Stimulated activated CD8-positive, alpha-beta memory T cell treated with anti-CD3 and anti-CD28 coated beads, Interleukin-12 subunit alpha, Interleukin-12 subunit beta, amount 100 ng/mL, for 24 hours (primary cell): ENCODE measurements around the gene CDK5RAP3.
A peak's percentile ranks its signal among the peaks of the same experiment; 100 is the strongest.
"Not testable (repeated sequence)": the region's sequence is repeated elsewhere in the genome, so short reads cannot be mapped to it uniquely, and the experiment has no call there.

ENCODE experiments used
- DNase-seq: peaks from one replicate; pipeline ENCODE4 v3.0.0-alpha.2; 2020; ENCODE audit errors: extremely low read depth

The CDK5RAP3 gene, protein sequence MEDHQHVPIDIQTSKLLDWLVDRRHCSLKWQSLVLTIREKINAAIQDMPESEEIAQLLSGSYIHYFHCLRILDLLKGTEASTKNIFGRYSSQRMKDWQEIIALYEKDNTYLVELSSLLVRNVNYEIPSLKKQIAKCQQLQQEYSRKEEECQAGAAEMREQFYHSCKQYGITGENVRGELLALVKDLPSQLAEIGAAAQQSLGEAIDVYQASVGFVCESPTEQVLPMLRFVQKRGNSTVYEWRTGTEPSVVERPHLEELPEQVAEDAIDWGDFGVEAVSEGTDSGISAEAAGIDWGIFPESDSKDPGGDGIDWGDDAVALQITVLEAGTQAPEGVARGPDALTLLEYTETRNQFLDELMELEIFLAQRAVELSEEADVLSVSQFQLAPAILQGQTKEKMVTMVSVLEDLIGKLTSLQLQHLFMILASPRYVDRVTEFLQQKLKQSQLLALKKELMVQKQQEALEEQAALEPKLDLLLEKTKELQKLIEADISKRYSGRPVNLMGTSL

GRCh38 chr17:47970725-47971499 is at the start of gene CDK5RAP3:
Gene CDK5RAP3 (plus strand): TSS chr17:47971113. CDS start chr17:47971147, 34 bp downstream.
- DNase-seq: peak; percentile 98

GRCh38 chr17:47924785-47925677 is 45.9 kb upstream of the CDK5RAP3 start:
- DNase-seq: no peak

- DNase-seq: no peak
Measured at GRCh38 chr17:47925678-47925988, 45.3 kb upstream of the CDK5RAP3 start.

- DNase-seq: no peak
Measured at GRCh38 chr17:47927821-47928400, 43.0 kb upstream of the CDK5RAP3 start.

DNA sequence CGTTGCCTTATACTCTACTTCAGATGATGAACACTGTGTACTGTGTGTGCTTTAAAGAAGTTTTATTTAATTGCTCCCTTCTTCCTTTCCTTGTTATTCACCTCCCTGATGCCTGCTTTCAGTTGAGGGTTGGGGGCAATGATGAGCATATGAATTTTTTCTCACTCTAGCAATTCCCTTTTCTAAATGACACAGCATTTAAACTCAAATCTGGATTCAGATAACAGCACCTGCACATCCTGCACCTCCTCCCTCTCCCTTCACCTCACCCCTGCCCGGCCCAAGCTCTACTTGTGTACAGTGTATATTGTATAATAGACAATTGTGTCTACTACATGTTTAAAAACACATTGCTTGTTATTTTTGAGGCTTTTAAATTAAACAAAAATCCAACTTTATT is 42.5 kb upstream of the CDK5RAP3 start:
- no peak for DNase-seq

- DNase-seq: no peak
Measured at GRCh38 chr17:47929218-47930000, 41.5 kb upstream of the CDK5RAP3 start.

- DNase-seq: no peak
Measured at GRCh38 chr17:47931848-47932247, 39.1 kb upstream of the CDK5RAP3 start.

GRCh38 chr17:47934856-47935255 is 36.1 kb upstream of the CDK5RAP3 start:
- no peak for DNase-seq

DNA sequence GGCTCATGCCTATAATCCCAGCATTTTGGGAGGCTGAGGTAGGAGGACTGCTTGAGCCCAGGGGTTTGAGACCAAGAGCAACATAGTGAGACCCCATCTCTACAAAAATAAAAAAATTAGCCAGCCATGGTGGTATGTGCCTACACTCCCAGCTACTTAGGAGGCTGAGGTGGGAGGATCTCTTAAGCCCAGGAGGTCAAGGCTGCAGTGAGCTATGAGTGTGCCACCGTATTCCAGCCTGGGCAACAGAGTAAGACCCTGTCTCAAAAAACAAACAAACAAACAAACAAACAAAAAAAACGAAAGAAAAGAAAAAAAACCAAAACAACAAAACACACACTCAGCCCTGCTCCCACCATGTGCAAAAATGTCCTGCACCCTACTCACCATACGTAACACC is 35.4 kb upstream of the CDK5RAP3 start:
- DNase-seq: not testable (repeated sequence)

DNA sequence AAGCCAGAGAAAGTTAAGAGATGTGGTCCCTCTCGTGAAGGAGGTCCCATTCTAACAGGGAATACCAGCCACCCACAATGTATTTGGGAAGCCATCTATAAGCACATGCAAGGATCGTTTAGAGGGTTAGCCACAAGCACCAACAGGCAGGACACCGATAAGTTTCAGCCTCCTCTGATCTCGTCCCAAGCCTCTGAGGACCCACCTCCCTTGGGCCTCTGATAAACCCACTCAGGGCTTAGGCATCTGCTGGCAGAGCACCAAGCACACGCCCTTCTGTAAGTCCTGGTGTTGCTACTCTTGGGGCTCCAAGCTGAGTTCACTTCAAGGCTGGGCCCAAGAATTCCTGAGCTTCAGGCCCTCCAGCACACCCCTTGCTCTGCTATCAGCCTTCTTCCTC is 35.0 kb upstream of the CDK5RAP3 start:
- no peak for DNase-seq

DNA sequence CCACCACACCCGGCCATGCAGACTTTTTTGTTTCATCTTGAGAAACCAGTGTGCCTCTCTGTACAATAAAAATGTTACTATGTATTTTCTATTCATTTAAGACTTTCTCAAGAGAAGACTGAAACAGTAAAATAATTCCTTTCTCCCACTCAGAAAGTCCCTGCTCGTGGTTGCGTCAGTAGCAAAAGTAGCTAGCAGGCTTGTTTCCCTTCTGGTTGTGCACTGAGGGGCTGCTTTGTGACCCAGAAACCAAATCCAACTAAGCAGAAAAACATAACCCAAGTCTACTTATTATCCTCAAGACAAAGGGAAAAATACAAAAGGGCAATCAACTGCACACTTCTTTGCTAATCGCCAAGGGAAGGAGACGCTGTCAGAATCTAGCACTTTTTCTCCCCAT is 33.0 kb upstream of the CDK5RAP3 start:
- no peak for DNase-seq

GRCh38 chr17:47941246-47942095 is 29.4 kb upstream of the CDK5RAP3 start, which contains the start of gene PNPO:
Gene PNPO (plus strand): TSS chr17:47941571. CDS start chr17:47941676, 105 bp downstream.
- peak; percentile 90 for DNase-seq

GRCh38 chr17:47942096-47942510 is 28.8 kb upstream of the CDK5RAP3 start:
- no peak for DNase-seq

- DNase-seq: no peak
Measured at GRCh38 chr17:47942568-47942967, 28.3 kb upstream of the CDK5RAP3 start.

GRCh38 chr17:47945080-47945479 is 25.8 kb upstream of the CDK5RAP3 start:
- no peak for DNase-seq

- no peak for DNase-seq
Measured at GRCh38 chr17:47945529-47946508, 25.1 kb upstream of the CDK5RAP3 start.

GRCh38 chr17:47946516-47946915 is 24.4 kb upstream of the CDK5RAP3 start:
- DNase-seq: no peak

DNA sequence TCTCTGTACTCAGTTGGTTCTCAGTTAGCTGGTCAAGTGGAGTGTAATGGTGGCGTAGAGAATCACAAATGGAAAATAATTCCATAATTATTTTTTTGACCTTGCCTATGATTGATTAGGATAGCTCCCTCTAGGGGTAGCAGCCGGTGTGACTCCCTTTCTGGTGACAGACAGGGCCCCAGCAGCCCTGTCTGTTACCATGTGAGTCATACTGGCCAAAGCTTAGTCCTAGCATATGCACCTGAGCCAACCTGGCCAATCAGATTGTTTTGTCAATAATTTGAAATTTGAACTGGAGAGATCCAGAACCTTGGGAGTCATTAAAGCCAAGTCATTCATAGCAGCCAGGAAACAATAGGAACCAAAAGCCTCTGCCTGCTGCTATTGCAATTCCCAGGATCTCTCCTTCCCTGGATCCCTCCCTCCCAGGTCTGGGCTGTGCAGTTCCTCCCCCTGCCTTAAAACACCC is 23.9 kb upstream of the CDK5RAP3 start:
- peak; percentile 44 for DNase-seq
